Measurements from ENCODE around the gene ACTL7B. TPM values are rescaled to one million over a fixed set of nuclear protein-coding genes. Genes with fewer than 3 reads are reported as not detected.

Gene ACTL7B
- total and polyA plus RNA-seq, 2 experiments from 2014 or later: not detected

DNA sequence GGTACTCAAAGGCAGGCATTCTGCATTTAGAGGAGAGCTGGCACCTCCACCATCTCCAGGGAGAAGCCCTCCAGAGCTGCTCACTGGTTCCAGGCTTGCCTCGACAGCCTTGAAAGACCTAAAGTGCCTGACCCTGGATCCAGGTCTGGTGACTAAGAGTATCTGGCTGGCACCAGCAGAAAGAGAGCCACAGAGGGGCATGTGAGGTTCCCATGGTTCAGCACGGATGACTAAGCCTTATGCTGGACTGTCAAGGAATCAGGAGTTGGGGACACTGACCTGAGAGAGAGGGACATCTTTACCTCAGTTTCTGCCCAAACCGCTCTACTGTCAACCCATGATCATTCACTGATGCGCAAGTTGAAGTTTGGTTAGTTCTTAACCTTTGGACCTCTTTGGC, 9.3 kb upstream of the ACTL7B start:
- Histone ChIP-seq H3K79me2 (replicated peaks; ENCODE audit: insufficient read depth) (no peaks in the 10 kb centered on the region), H3K9me2 (ENCODE audit: insufficient read depth) (no peaks in the 10 kb centered on the region), H3K27ac (ENCODE audit: low read depth) (no peak overlapping the region), H4K20me1 (replicated peaks; ENCODE audit: insufficient read depth) (0 out of 2 replicates have a peak, but pooled peaks cover 1% of the 10 kb centered on the region), H3K4me3 (no peak overlapping the region), H3F3A (replicated peaks; ENCODE audit: low read depth) (no peaks in the 10 kb centered on the region), H2AFZ (no peak overlapping the region), H3K4me2 (no peak overlapping the region), H3K4me1 (ENCODE audit: insufficient read depth) (no peaks in the 10 kb centered on the region), H3K36me3 (ENCODE audit: insufficient read depth) (no peaks in the 10 kb centered on the region), H3K27me3 (ENCODE audit: insufficient read depth) (no peaks in the 10 kb centered on the region)
- Mint-ChIP-seq H3K9me3 (no peaks in the 10 kb centered on the region), H3K36me3 (ENCODE audit: low read depth) (peaks cover 4% of the 10 kb centered on the region; the same call in 1 of the 3 replicates), H3K27me3 (ENCODE audit: insufficient read depth, low read depth, poor library complexity) (peaks cover 4% of the 10 kb centered on the region), H3K4me1 (no peaks in the 10 kb centered on the region), H3K27ac (no peak overlapping the region), H3K4me3 (no peak overlapping the region)
- DNase-seq (ENCODE audit: low spot score): no peak
- no peak for TF ChIP-seq ZNF114 (CRISPR knock-in tag; IDR thresholded peaks at IDR 0.05)
- TF ChIP-seq, protein P1, sequence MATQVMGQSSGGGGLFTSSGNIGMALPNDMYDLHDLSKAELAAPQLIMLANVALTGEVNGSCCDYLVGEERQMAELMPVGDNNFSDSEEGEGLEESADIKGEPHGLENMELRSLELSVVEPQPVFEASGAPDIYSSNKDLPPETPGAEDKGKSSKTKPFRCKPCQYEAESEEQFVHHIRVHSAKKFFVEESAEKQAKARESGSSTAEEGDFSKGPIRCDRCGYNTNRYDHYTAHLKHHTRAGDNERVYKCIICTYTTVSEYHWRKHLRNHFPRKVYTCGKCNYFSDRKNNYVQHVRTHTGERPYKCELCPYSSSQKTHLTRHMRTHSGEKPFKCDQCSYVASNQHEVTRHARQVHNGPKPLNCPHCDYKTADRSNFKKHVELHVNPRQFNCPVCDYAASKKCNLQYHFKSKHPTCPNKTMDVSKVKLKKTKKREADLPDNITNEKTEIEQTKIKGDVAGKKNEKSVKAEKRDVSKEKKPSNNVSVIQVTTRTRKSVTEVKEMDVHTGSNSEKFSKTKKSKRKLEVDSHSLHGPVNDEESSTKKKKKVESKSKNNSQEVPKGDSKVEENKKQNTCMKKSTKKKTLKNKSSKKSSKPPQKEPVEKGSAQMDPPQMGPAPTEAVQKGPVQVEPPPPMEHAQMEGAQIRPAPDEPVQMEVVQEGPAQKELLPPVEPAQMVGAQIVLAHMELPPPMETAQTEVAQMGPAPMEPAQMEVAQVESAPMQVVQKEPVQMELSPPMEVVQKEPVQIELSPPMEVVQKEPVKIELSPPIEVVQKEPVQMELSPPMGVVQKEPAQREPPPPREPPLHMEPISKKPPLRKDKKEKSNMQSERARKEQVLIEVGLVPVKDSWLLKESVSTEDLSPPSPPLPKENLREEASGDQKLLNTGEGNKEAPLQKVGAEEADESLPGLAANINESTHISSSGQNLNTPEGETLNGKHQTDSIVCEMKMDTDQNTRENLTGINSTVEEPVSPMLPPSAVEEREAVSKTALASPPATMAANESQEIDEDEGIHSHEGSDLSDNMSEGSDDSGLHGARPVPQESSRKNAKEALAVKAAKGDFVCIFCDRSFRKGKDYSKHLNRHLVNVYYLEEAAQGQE (IDR thresholded peaks at IDR 0.05; ENCODE audit: unreplicated experiment): no peak
- no peak for TF ChIP-seq EZH2phosphoT487 (IDR thresholded peaks at IDR 0.05; ENCODE audit: unreplicated experiment)
- no peak for TF ChIP-seq ZNF331 (CRISPR knock-in tag; IDR thresholded peaks at IDR 0.05; ENCODE audit: low read depth)
- TF ChIP-seq, protein P2, sequence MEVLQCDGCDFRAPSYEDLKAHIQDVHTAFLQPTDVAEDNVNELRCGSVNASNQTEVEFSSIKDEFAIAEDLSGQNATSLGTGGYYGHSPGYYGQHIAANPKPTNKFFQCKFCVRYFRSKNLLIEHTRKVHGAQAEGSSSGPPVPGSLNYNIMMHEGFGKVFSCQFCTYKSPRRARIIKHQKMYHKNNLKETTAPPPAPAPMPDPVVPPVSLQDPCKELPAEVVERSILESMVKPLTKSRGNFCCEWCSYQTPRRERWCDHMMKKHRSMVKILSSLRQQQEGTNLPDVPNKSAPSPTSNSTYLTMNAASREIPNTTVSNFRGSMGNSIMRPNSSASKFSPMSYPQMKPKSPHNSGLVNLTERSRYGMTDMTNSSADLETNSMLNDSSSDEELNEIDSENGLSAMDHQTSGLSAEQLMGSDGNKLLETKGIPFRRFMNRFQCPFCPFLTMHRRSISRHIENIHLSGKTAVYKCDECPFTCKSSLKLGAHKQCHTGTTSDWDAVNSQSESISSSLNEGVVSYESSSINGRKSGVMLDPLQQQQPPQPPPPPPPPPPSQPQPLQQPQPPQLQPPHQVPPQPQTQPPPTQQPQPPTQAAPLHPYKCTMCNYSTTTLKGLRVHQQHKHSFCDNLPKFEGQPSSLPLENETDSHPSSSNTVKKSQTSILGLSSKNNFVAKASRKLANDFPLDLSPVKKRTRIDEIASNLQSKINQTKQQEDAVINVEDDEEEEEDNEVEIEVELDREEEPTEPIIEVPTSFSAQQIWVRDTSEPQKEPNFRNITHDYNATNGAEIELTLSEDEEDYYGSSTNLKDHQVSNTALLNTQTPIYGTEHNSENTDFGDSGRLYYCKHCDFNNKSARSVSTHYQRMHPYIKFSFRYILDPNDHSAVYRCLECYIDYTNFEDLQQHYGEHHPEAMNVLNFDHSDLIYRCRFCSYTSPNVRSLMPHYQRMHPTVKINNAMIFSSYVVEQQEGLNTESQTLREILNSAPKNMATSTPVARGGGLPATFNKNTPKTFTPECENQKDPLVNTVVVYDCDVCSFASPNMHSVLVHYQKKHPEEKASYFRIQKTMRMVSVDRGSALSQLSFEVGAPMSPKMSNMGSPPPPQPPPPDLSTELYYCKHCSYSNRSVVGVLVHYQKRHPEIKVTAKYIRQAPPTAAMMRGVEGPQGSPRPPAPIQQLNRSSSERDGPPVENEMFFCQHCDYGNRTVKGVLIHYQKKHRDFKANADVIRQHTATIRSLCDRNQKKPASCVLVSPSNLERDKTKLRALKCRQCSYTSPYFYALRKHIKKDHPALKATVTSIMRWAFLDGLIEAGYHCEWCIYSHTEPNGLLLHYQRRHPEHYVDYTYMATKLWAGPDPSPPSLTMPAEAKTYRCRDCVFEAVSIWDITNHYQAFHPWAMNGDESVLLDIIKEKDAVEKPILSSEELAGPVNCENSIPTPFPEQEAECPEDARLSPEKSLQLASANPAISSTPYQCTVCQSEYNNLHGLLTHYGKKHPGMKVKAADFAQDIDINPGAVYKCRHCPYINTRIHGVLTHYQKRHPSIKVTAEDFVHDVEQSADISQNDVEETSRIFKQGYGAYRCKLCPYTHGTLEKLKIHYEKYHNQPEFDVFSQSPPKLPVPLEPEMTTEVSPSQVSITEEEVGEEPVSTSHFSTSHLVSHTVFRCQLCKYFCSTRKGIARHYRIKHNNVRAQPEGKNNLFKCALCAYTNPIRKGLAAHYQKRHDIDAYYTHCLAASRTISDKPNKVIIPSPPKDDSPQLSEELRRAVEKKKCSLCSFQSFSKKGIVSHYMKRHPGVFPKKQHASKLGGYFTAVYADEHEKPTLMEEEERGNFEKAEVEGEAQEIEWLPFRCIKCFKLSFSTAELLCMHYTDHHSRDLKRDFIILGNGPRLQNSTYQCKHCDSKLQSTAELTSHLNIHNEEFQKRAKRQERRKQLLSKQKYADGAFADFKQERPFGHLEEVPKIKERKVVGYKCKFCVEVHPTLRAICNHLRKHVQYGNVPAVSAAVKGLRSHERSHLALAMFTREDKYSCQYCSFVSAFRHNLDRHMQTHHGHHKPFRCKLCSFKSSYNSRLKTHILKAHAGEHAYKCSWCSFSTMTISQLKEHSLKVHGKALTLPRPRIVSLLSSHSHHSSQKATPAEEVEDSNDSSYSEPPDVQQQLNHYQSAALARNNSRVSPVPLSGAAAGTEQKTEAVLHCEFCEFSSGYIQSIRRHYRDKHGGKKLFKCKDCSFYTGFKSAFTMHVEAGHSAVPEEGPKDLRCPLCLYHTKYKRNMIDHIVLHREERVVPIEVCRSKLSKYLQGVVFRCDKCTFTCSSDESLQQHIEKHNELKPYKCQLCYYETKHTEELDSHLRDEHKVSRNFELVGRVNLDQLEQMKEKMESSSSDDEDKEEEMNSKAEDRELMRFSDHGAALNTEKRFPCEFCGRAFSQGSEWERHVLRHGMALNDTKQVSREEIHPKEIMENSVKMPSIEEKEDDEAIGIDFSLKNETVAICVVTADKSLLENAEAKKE (CRISPR knock-in tag; IDR thresholded peaks at IDR 0.05): no peak
- TF ChIP-seq EZH2 (IDR thresholded peaks at IDR 0.05; ENCODE audit: low read depth, unreplicated experiment): no peak
- TF ChIP-seq, protein P3, sequence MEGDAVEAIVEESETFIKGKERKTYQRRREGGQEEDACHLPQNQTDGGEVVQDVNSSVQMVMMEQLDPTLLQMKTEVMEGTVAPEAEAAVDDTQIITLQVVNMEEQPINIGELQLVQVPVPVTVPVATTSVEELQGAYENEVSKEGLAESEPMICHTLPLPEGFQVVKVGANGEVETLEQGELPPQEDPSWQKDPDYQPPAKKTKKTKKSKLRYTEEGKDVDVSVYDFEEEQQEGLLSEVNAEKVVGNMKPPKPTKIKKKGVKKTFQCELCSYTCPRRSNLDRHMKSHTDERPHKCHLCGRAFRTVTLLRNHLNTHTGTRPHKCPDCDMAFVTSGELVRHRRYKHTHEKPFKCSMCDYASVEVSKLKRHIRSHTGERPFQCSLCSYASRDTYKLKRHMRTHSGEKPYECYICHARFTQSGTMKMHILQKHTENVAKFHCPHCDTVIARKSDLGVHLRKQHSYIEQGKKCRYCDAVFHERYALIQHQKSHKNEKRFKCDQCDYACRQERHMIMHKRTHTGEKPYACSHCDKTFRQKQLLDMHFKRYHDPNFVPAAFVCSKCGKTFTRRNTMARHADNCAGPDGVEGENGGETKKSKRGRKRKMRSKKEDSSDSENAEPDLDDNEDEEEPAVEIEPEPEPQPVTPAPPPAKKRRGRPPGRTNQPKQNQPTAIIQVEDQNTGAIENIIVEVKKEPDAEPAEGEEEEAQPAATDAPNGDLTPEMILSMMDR (conservative IDR thresholded peaks at IDR 0.05; ENCODE audit: low read depth in 2 of 2): no peak
- TF ChIP-seq POLR2AphosphoS5 (IDR thresholded peaks at IDR 0.05; ENCODE audit: low read depth): no peak
- no peak for TF ChIP-seq NANOG (IDR thresholded peaks at IDR 0.05; ENCODE audit: borderline replicate concordance)
- TF ChIP-seq CREB1 (CRISPR knock-in tag; IDR thresholded peaks at IDR 0.05; ENCODE audit: low read depth): no peak
- no peak for TF ChIP-seq JUNB (IDR thresholded peaks at IDR 0.05; ENCODE audit: unreplicated experiment)
- TF ChIP-seq, protein P4, sequence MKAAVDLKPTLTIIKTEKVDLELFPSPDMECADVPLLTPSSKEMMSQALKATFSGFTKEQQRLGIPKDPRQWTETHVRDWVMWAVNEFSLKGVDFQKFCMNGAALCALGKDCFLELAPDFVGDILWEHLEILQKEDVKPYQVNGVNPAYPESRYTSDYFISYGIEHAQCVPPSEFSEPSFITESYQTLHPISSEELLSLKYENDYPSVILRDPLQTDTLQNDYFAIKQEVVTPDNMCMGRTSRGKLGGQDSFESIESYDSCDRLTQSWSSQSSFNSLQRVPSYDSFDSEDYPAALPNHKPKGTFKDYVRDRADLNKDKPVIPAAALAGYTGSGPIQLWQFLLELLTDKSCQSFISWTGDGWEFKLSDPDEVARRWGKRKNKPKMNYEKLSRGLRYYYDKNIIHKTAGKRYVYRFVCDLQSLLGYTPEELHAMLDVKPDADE (IDR thresholded peaks at IDR 0.05): no peak
- no peak for TF ChIP-seq STAT1 (IDR thresholded peaks at IDR 0.05; ENCODE audit: unreplicated experiment)
- ATAC-seq: no peak

All from GM23338 (cell line).